ENCODE results near the gene PEX19. TPM values are rescaled to one million over a fixed set of nuclear protein-coding genes. Genes with fewer than 3 reads are reported as not detected.

PEX19 gene
- total RNA-seq, 1 donor from 2014 or later, result 21.6 TPM

GRCh38 chr1:160251687-160252526 is 33.0 kb downstream of the PEX19 start:
- DNase-seq (ENCODE audit: low read depth), result no peak
- no peak overlapping the region for H3K4me3 ChIP-seq (ENCODE audit: low read depth, low read length)
- TF ChIP-seq CTCF (conservative IDR thresholded peaks at IDR 0.05; ENCODE audit: low read depth, low read length), result peak; percentile 77

GRCh38 chr1:160251011-160251410 is 33.9 kb downstream of the PEX19 start:
- no peak overlapping the region for H3K4me3 ChIP-seq (ENCODE audit: low read depth, low read length)
- TF ChIP-seq CTCF (conservative IDR thresholded peaks at IDR 0.05; ENCODE audit: low read depth, low read length), result no peak

GRCh38 chr1:160247053-160247452 is 37.9 kb downstream of the PEX19 start:
- no peak overlapping the region for H3K4me3 ChIP-seq (ENCODE audit: low read depth, low read length)
- DNase-seq (ENCODE audit: low read depth), result no peak
- no peak for TF ChIP-seq CTCF (conservative IDR thresholded peaks at IDR 0.05; ENCODE audit: low read depth, low read length)

More at GRCh38 chr1:160251011-160251410, 33.9 kb downstream of the PEX19 start:
- DNase-seq (ENCODE audit: low read depth), result no peak

GRCh38 chr1:160245434-160245833 is 39.5 kb downstream of the PEX19 start:
- no peak for TF ChIP-seq CTCF (conservative IDR thresholded peaks at IDR 0.05; ENCODE audit: low read depth, low read length)
- no peak for DNase-seq (ENCODE audit: low read depth)

GRCh38 chr1:160244209-160244608 is 40.7 kb downstream of the PEX19 start:
- no peak overlapping the region for H3K4me3 ChIP-seq (ENCODE audit: low read depth, low read length)
- DNase-seq (ENCODE audit: low read depth), result no peak
- no peak for TF ChIP-seq CTCF (conservative IDR thresholded peaks at IDR 0.05; ENCODE audit: low read depth, low read length)

More at GRCh38 chr1:160245434-160245833, 39.5 kb downstream of the PEX19 start:
- H3K4me3 ChIP-seq (ENCODE audit: low read depth, low read length), result no peak overlapping the region

- no peak for TF ChIP-seq CTCF (conservative IDR thresholded peaks at IDR 0.05; ENCODE audit: low read depth, low read length)
- DNase-seq (ENCODE audit: low read depth), result no peak
- H3K4me3 ChIP-seq (ENCODE audit: low read depth, low read length), result no peak overlapping the region
Observed at GRCh38 chr1:160243767-160244166, 41.2 kb downstream of the PEX19 start.
